Endodermal cell (in vitro differentiated cells): ENCODE results near the gene CARNS1. TPM values are rescaled to one million over a fixed set of nuclear protein-coding genes. Genes with fewer than 3 reads are reported as not detected.

Experiments
- DNase-seq: peaks from one replicate; pipeline ENCODE4 v3.0.0-alpha.2; 2017
- H3K27ac ChIP-seq: 2 replicates; pipeline ENCODE4 v1.5.1; 2013; ENCODE audit warnings: mild to moderate bottlenecking, low read depth, low read length, moderate library complexity
- H3K27me3 ChIP-seq: 2 replicates; pipeline ENCODE4 v1.6.1; 2013; ENCODE audit warnings: mild to moderate bottlenecking, low read length, moderate library complexity; ENCODE audit not compliant: insufficient read depth, control insufficient read depth, poor library complexity, severe bottlenecking
- H3K36me3 ChIP-seq: 2 replicates; pipeline ENCODE4 v1.7.0; 2013; ENCODE audit warnings: mild to moderate bottlenecking, low read length, moderate library complexity; ENCODE audit not compliant: control insufficient read depth, insufficient read depth
- H3K4me1 ChIP-seq: one replicate; pipeline ENCODE4 v1.7.0; 2013; ENCODE audit warnings: low read length; ENCODE audit not compliant: control insufficient read depth, insufficient read depth
- H3K4me3 ChIP-seq: 2 replicates; pipeline ENCODE4 v1.5.1; 2013; ENCODE audit warnings: mild to moderate bottlenecking, low read length, moderate library complexity
- H3K9ac ChIP-seq: 2 replicates; pipeline ENCODE4 v1.6.1; 2013; ENCODE audit warnings: mild to moderate bottlenecking, low read length, moderate library complexity; ENCODE audit not compliant: poor library complexity, severe bottlenecking; ENCODE audit errors: extremely low read depth
- H3K9me3 ChIP-seq: 2 replicates; pipeline ENCODE4 v1.6.1; 2013; ENCODE audit warnings: mild to moderate bottlenecking, low read length, moderate library complexity; ENCODE audit not compliant: control insufficient read depth
- H3K27ac Mint-ChIP-seq: 2 replicates; pipeline ENCODE4 v1.8.0; 2020; ENCODE audit warnings: mixed read lengths
- H3K27me3 Mint-ChIP-seq: 2 replicates; pipeline ENCODE4 v1.8.0; 2021; ENCODE audit warnings: mild to moderate bottlenecking, mixed read lengths; ENCODE audit not compliant: insufficient read depth
- H3K36me3 Mint-ChIP-seq: 2 replicates; pipeline ENCODE4 v1.8.0; 2020; ENCODE audit warnings: low read depth, mixed read lengths
- H3K4me1 Mint-ChIP-seq: 2 replicates; pipeline ENCODE4 v1.8.0; 2020; ENCODE audit warnings: mixed read lengths
- H3K4me3 Mint-ChIP-seq: 2 replicates; pipeline ENCODE4 v1.8.0; 2020; ENCODE audit warnings: mild to moderate bottlenecking, moderate library complexity, mixed read lengths
- H3K9me3 Mint-ChIP-seq: 2 replicates; pipeline ENCODE4 v1.8.0; 2020; ENCODE audit warnings: mild to moderate bottlenecking, mixed read lengths
- WGBS, 2 experiments: methylation state at CpG; one replicate each; pipeline versions ENCODE4 v1.1.5 to v1.1.7; 2013; ENCODE audit warnings: missing lambda C conversion rate in 2 of 2, mixed read lengths in 1 of 2; ENCODE audit not compliant: insufficient coverage in 1 of 2, insufficient read length in 1 of 2; 5-methylcytosine and 5-hydroxymethylcytosine counted together
- total RNA-seq, 2 donors: library from RNA; stranded (reverse); fragmentation: NEBNext Ultra II Directional in 1 of 2; extraction: Animal tissue kit (Norgen Biotek cat#: 25700) in 1 of 2; gene quantifications; 2 replicates in 1 of 2; 3 replicates in 1 of 2; pipeline ENCODE4 v1.2.1, GENCODE V29; 2021
- TF ChIP-seq, protein P1 (sequence below): fragments of 200-600 bp; sonication (generic); conservative IDR thresholded peaks from 2 replicates; pipeline ENCODE4 v1.5.0; 2021; ENCODE audit warnings: antibody characterized with exemption, mild to moderate bottlenecking

CARNS1 gene
- total RNA-seq, 2 donors from 2014 or later: 1.6 to 2.2 TPM

DNA sequence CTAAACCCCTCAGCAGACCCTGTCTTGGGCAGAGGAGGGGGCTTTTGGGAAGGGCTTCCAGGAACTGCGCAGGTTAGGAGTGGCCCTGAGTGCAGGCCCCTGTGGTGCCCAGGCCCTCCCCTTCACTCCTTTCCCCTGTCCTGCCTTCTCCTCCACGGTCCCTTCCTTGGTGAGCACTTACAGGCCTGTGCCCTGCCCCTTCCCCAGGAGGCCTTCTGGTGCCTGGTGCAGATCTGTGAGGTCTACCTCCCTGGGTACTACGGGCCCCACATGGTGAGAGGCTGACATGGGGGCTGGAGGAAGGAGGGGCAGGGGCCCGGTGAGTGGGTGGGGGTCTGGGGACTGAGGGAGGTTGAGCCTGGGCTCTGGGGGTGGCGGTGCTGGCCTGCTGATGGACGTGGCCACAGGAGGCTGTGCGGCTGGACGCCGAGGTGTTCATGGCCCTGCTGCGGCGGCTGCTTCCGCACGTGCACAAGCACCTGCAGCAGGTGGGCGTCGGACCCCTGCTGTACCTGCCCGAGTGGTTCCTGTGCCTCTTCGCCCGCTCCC, 9.0 kb upstream of the CARNS1 start:
- TF ChIP-seq, protein P1, sequence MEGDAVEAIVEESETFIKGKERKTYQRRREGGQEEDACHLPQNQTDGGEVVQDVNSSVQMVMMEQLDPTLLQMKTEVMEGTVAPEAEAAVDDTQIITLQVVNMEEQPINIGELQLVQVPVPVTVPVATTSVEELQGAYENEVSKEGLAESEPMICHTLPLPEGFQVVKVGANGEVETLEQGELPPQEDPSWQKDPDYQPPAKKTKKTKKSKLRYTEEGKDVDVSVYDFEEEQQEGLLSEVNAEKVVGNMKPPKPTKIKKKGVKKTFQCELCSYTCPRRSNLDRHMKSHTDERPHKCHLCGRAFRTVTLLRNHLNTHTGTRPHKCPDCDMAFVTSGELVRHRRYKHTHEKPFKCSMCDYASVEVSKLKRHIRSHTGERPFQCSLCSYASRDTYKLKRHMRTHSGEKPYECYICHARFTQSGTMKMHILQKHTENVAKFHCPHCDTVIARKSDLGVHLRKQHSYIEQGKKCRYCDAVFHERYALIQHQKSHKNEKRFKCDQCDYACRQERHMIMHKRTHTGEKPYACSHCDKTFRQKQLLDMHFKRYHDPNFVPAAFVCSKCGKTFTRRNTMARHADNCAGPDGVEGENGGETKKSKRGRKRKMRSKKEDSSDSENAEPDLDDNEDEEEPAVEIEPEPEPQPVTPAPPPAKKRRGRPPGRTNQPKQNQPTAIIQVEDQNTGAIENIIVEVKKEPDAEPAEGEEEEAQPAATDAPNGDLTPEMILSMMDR: no peak
- H3K9me3 Mint-ChIP-seq: no peaks in the 10 kb centered on the region
- Histone ChIP-seq H3K36me3 (no peaks in the 10 kb centered on the region), H3K27ac (no peak overlapping the region), H3K27me3 (no peaks in the 10 kb centered on the region), H3K9ac (no peak overlapping the region), H3K9me3 (no peaks in the 10 kb centered on the region), H3K4me3 (no peak overlapping the region), H3K4me1 (peaks cover 11% of the 10 kb centered on the region)
- H3K4me1 Mint-ChIP-seq: peaks cover 6% of the 10 kb centered on the region
- peaks cover 5% of the 10 kb centered on the region for H3K27me3 Mint-ChIP-seq
- WGBS, 2 experiments: 90% methylated on average over 18 of the region's 18 CpGs; no CpG with 5 or more reads in 1 of the 2 experiments
- no peak overlapping the region for H3K4me3 Mint-ChIP-seq
- no peak overlapping the region for H3K27ac Mint-ChIP-seq
- no peaks in the 10 kb centered on the region for H3K36me3 Mint-ChIP-seq
- no peak for DNase-seq

DNA sequence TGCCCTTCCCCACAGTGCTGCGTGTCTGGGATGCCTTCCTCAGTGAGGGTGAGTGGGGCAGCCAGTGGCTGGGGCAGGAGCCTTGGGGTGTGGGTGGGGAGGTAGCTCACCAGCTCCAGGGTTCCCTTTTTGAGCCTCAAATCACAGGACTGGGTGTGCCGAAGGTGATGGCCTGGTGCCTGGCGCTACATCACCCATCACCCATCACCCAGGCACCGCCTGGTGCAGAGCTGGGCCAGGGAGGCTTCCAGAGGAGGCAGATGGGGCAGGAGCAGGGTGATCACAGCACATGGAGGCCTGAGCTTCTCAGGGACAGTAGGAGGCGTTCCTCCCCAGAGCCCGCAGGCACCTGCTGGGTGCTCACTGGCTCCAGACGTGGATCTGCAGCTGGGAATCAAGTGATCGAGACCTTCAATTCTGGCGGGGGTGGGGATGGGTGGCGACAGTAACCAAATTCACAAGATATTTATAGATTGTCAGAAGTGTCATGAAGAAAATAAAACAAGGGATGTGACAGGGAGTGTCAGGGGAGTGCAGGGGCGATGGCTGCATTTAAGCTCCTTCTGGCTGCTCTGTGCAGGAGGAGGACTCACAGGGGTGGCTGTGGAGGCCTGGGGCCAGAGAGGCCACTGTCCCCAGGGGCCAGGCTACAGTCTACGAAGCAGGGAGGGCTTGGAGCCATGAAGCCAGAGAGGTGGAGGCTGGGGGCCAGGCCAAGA, 8.3 kb upstream of the CARNS1 start:
- no peak overlapping the region for H3K4me3 Mint-ChIP-seq

DNA sequence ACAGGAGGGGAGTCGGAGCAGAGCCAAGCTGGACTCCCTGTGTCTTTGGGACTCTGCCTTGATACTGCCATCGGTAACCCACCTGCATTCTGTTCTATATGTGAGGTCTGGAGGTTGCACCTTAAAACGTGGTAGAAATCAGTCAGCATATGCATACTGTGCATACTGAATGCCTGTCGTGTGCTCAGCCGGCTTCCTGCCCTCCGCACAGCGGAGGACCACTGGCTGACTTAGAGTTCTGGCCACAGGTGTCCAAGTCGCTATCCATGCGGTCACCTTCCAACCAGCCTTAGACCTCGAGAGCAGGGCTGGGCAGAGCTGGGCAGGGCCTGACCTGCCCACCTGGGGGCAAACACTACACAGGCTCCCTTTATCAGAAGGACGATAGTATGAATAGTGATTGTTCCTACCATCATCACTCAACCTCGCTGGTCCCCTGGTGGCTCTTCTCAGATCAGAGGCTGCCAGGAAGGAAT, 7.8 kb upstream of the CARNS1 start:
- Mint-ChIP-seq H3K36me3 (no peaks in the 10 kb centered on the region), H3K27ac (no peak overlapping the region)

More for the DNA sequence above, 8.3 kb upstream of the CARNS1 start:
- Histone ChIP-seq H3K4me1 (peaks cover 14% of the 10 kb centered on the region), H3K9me3 (no peaks in the 10 kb centered on the region), H3K36me3 (no peaks in the 10 kb centered on the region), H3K27ac (no peak overlapping the region), H3K27me3 (no peaks in the 10 kb centered on the region), H3K4me3 (no peak overlapping the region), H3K9ac (no peak overlapping the region)
- Mint-ChIP-seq H3K9me3 (no peaks in the 10 kb centered on the region), H3K27ac (no peak overlapping the region), H3K27me3 (peaks cover 9% of the 10 kb centered on the region), H3K36me3 (no peaks in the 10 kb centered on the region), H3K4me1 (peaks cover 7% of the 10 kb centered on the region)
- 82 to 88% methylated on average over 5 to 12 of the region's 12 CpGs for WGBS, 2 experiments
- DNase-seq: no peak
- TF ChIP-seq, protein P1: no peak

More for the DNA sequence above, 7.8 kb upstream of the CARNS1 start:
- H3K4me3 ChIP-seq: no peak overlapping the region
- H3K27me3 Mint-ChIP-seq: peaks cover 15% of the 10 kb centered on the region
- H3K9ac ChIP-seq: no peak overlapping the region
- TF ChIP-seq, protein P1: no peak
- no peaks in the 10 kb centered on the region for H3K9me3 Mint-ChIP-seq
- peaks cover 14% of the 10 kb centered on the region for H3K4me1 ChIP-seq
- H3K9me3 ChIP-seq: no peaks in the 10 kb centered on the region
- WGBS, 2 experiments: 83 to 88% methylated on average over 9 to 12 of the region's 12 CpGs
- H3K4me3 Mint-ChIP-seq: no peak overlapping the region
- H3K27me3 ChIP-seq: no peaks in the 10 kb centered on the region
- no peaks in the 10 kb centered on the region for H3K36me3 ChIP-seq
- no peak for DNase-seq
- H3K27ac ChIP-seq: no peak overlapping the region
- peaks cover 7% of the 10 kb centered on the region for H3K4me1 Mint-ChIP-seq
